H1 (cell line): ENCODE measurements around the gene OTUD5. TPM values are rescaled to one million over a fixed set of nuclear protein-coding genes. Genes with fewer than 3 reads are reported as not detected.

Source experiments
- CTCF ChIA-PET: fragments of 300-600 bp; sonication (Branson Sonifier 250); formaldehyde crosslinking; loops from one replicate; lab custom pipeline; 2021; ENCODE audit not compliant: partially characterized antibody; lab: Charles Lee
- POLR2A ChIA-PET: fragments of 300-600 bp; sonication (Branson Sonifier 250); formaldehyde crosslinking; loops from one replicate; lab custom pipeline; 2021; ENCODE audit warnings: inconsistent platforms; ENCODE audit not compliant: partially characterized antibody; lab: Charles Lee
- DNase-seq, 2 experiments: peaks; one replicate each; pipeline versions ENCODE4 v3.0.0 to v3.0.0-alpha.2; 2010 to 2022; ENCODE audit warnings: low spot score in 2 of 2, low read depth in 1 of 2, mixed read lengths in 1 of 2
- FAIRE-seq: peaks from 2 replicates; lab custom pipeline; 2011; peaks lifted over from hg19 to GRCh38; lab: Jason Lieb, UNC
- H2AFZ ChIP-seq: 2 replicates; pipeline ENCODE4 v1.8.1; 2012; ENCODE audit warnings: low read length, inconsistent platforms
- H2AK5ac ChIP-seq: 2 replicates; pipeline ENCODE4 v1.6.1; 2013; ENCODE audit warnings: low read depth, low read length
- H2BK120ac ChIP-seq: replicated peaks from 2 replicates; pipeline ENCODE3; 2013; ENCODE audit warnings: low read depth, low read length, inconsistent platforms
- H2BK12ac ChIP-seq: 2 replicates; pipeline ENCODE4 v1.6.1; 2013; ENCODE audit warnings: low read depth, low read length
- H2BK15ac ChIP-seq: 2 replicates; pipeline ENCODE4 v1.6.1; 2013; ENCODE audit warnings: low read length
- H2BK20ac ChIP-seq: 2 replicates; pipeline ENCODE4 v1.6.1; 2013; ENCODE audit warnings: low read length
- H2BK5ac ChIP-seq: 2 replicates; pipeline ENCODE4 v1.6.1; 2013; ENCODE audit warnings: low read depth, low read length
- H3K14ac ChIP-seq: 2 replicates; pipeline ENCODE4 v1.6.1; 2013; ENCODE audit warnings: inconsistent platforms; ENCODE audit not compliant: insufficient read length
- H3K18ac ChIP-seq: 2 replicates; pipeline ENCODE4 v1.6.1; 2013; ENCODE audit warnings: low read length; ENCODE audit errors: extremely low read depth
- H3K23ac ChIP-seq: 2 replicates; pipeline ENCODE4 v1.6.1; 2013; ENCODE audit warnings: inconsistent platforms; ENCODE audit not compliant: insufficient read length
- H3K23me2 ChIP-seq: 2 replicates; pipeline ENCODE4 v1.6.1; 2013; ENCODE audit warnings: low read depth, low read length
- H3K27ac ChIP-seq: 2 replicates; pipeline ENCODE4 v1.6.1; 2011; ENCODE audit warnings: low read depth, low read length, inconsistent platforms
- H3K27me3 ChIP-seq, 4 experiments: replicated peaks in 1 of 4; 1 replicate in 1 of 4; 2 replicates in 3 of 4; pipeline versions ENCODE4 v1.6.1 to v1.8.1; 2011 to 2013; ENCODE audit warnings: low read length in 3 of 4, mild to moderate bottlenecking in 3 of 4, inconsistent platforms in 2 of 4, mixed read lengths in 2 of 4, moderate library complexity in 1 of 4; ENCODE audit not compliant: control insufficient read depth in 3 of 4, insufficient read depth in 3 of 4; ENCODE audit errors: extremely low read depth in 1 of 4
- H3K36me3 ChIP-seq, 4 experiments: 2 replicates each; pipeline versions ENCODE4 v1.6.1 to v1.8.1; 2011 to 2013; ENCODE audit warnings: mild to moderate bottlenecking in 4 of 4, low read length in 3 of 4, moderate library complexity in 2 of 4, control low read depth in 1 of 4, inconsistent platforms in 1 of 4; ENCODE audit not compliant: insufficient read depth in 4 of 4, control insufficient read depth in 2 of 4
- H3K4ac ChIP-seq: replicated peaks from 2 replicates; pipeline ENCODE3; 2013; ENCODE audit warnings: low read length, low read depth, mixed read lengths, inconsistent platforms; ENCODE audit not compliant: insufficient read length
- H3K4me1 ChIP-seq, 4 experiments: replicated peaks in 1 of 4; 1 replicate in 1 of 4; 2 replicates in 3 of 4; pipeline versions ENCODE4 v1.6.1 to v1.8.1; 2011 to 2013; ENCODE audit warnings: low read length in 3 of 4, inconsistent platforms in 2 of 4, mixed read lengths in 1 of 4; ENCODE audit not compliant: insufficient read depth in 4 of 4, control insufficient read depth in 3 of 4
- H3K4me2 ChIP-seq, 2 experiments: 2 replicates each; pipeline versions ENCODE4 v1.6.1 to v1.8.1; 2011 to 2013; ENCODE audit warnings: low read depth in 2 of 2, low read length in 2 of 2, control low read depth in 1 of 2, inconsistent platforms in 1 of 2, mild to moderate bottlenecking in 1 of 2; ENCODE audit not compliant: insufficient read depth in 1 of 2
- H3K4me3 ChIP-seq, 4 experiments: fragments of 200-600, 300-600 bp in 1 of 4; sonication (generic), shearing (Covaris generic), sonication (Bioruptor Twin) in 1 of 4; 2 replicates each; pipeline versions ENCODE4 v1.5.1 to v1.8.1; 2011 to 2016; ENCODE audit warnings: low read length in 4 of 4, low read depth in 3 of 4, control low read depth in 2 of 4, inconsistent platforms in 2 of 4, mild to moderate bottlenecking in 2 of 4, mixed read lengths in 1 of 4, moderate library complexity in 1 of 4; ENCODE audit not compliant: insufficient read depth in 2 of 4; ENCODE audit errors: extremely low read depth in 1 of 4
- H3K56ac ChIP-seq: replicated peaks from 2 replicates; pipeline ENCODE3; 2013; ENCODE audit warnings: low read depth, mild to moderate bottlenecking, mixed read lengths, low read length, inconsistent platforms; ENCODE audit not compliant: insufficient read length
- H3K79me1 ChIP-seq: 2 replicates; pipeline ENCODE4 v1.6.1; 2013; ENCODE audit warnings: low read depth, low read length, control low read depth
- H3K79me2 ChIP-seq, 2 experiments: 2 replicates each; pipeline versions ENCODE4 v1.6.1 to v1.8.1; 2012 to 2013; ENCODE audit warnings: low read length in 2 of 2, mild to moderate bottlenecking in 2 of 2, inconsistent platforms in 1 of 2; ENCODE audit not compliant: insufficient read depth in 2 of 2, control insufficient read depth in 1 of 2
- H3K9ac ChIP-seq, 4 experiments: replicated peaks in 1 of 4; 1 replicate in 1 of 4; 2 replicates in 3 of 4; pipeline versions ENCODE4 v1.6.1 to v1.8.1; 2011 to 2013; ENCODE audit warnings: low read depth in 3 of 4, low read length in 3 of 4, control low read depth in 2 of 4, mild to moderate bottlenecking in 2 of 4, moderate library complexity in 2 of 4, inconsistent platforms in 1 of 4; ENCODE audit errors: extremely low read depth in 1 of 4
- H3K9me3 ChIP-seq, 2 experiments: 2 replicates each; pipeline versions ENCODE4 v1.6.1 to v1.8.1; 2012 to 2013; ENCODE audit warnings: mild to moderate bottlenecking in 2 of 2, moderate library complexity in 2 of 2, control low read depth in 1 of 2, inconsistent platforms in 1 of 2, low read depth in 1 of 2, low read length in 1 of 2, mixed read lengths in 1 of 2; ENCODE audit not compliant: insufficient read depth in 2 of 2
- H4K20me1 ChIP-seq, 2 experiments: replicated peaks in 1 of 2; 2 replicates each; pipeline versions ENCODE3 to v1.8.1; 2011 to 2013; ENCODE audit warnings: inconsistent platforms in 2 of 2, low read length in 2 of 2, mild to moderate bottlenecking in 1 of 2; ENCODE audit not compliant: insufficient read depth in 2 of 2, control insufficient read depth in 1 of 2
- H4K5ac ChIP-seq: 2 replicates; pipeline ENCODE4 v1.6.1; 2013; ENCODE audit warnings: low read length, low read depth, mixed read lengths, inconsistent platforms; ENCODE audit not compliant: insufficient read length
- H4K8ac ChIP-seq: 2 replicates; pipeline ENCODE4 v1.8.0; 2013; ENCODE audit warnings: mild to moderate bottlenecking, moderate library complexity, low read length, inconsistent platforms; ENCODE audit not compliant: insufficient read depth; ENCODE audit errors: extremely low read depth
- H4K91ac ChIP-seq: replicated peaks from 2 replicates; pipeline ENCODE3; 2013; ENCODE audit warnings: low read length, mixed read lengths, inconsistent platforms; ENCODE audit not compliant: insufficient read length
- CBX5 ChIP-seq: fragments of 300-800, 300-1000 bp; sonication (generic); IDR thresholded peaks from 2 replicates; pipeline ENCODE4 v1.7.1; 2016; ENCODE audit warnings: antibody characterized with exemption, low read length, low read depth
- CHD1 ChIP-seq: IDR thresholded peaks from 2 replicates; pipeline ENCODE4 v1.6.1; 2012; ENCODE audit warnings: low read depth, low read length, improper control_type of control experiment
- CREB1 ChIP-seq: IDR thresholded peaks from 2 replicates; pipeline ENCODE4 v1.6.1; 2012; ENCODE audit warnings: inconsistent platforms
- GABPA ChIP-seq: IDR thresholded peaks from 2 replicates; pipeline ENCODE4 v1.6.1; 2011; ENCODE audit warnings: mild to moderate bottlenecking, low read length, moderate library complexity, borderline replicate concordance; ENCODE audit not compliant: insufficient read depth
- KDM1A ChIP-seq: fragments of 200-600, 300-600 bp; sonication (generic); IDR thresholded peaks from 2 replicates; pipeline ENCODE4 v1.7.1; 2016; ENCODE audit warnings: mild to moderate bottlenecking, low read length, borderline replicate concordance
- POU5F1 ChIP-seq: IDR thresholded peaks from 2 replicates; pipeline ENCODE4 v1.6.1; 2011; ENCODE audit warnings: low read depth, mild to moderate bottlenecking, low read length, moderate library complexity
- RAD21 ChIP-seq, 2 experiments: IDR thresholded peaks in 1 of 2; conservative IDR thresholded peaks in 1 of 2; 2 replicates each; pipeline ENCODE4 v1.6.1; 2011; ENCODE audit warnings: low read depth in 2 of 2, low read length in 2 of 2, improper control_type of control experiment in 1 of 2, inconsistent platforms in 1 of 2, mild to moderate bottlenecking in 1 of 2, moderate library complexity in 1 of 2
- RNF2 ChIP-seq: fragments of 200-900, 300-1000 bp; sonication (generic); IDR thresholded peaks from 2 replicates; pipeline ENCODE4 v1.7.1; 2016; ENCODE audit warnings: borderline replicate concordance, low read depth, mild to moderate bottlenecking, antibody characterized with exemption, low read length; ENCODE audit not compliant: poor library complexity, severe bottlenecking; ENCODE audit errors: missing control alignments
- SIN3A ChIP-seq, 2 experiments: IDR thresholded peaks in 1 of 2; conservative IDR thresholded peaks in 1 of 2; 2 replicates each; pipeline ENCODE4 v1.6.1; 2011 to 2012; ENCODE audit warnings: low read length in 2 of 2, improper control_type of control experiment in 1 of 2, low read depth in 1 of 2, mild to moderate bottlenecking in 1 of 2
- SP2 ChIP-seq: IDR thresholded peaks from 2 replicates; pipeline ENCODE4 v1.6.1; 2012; ENCODE audit warnings: mild to moderate bottlenecking, low read length, inconsistent platforms
- YY1 ChIP-seq: IDR thresholded peaks from 2 replicates; pipeline ENCODE4 v1.6.1; 2011; ENCODE audit warnings: low read depth, mild to moderate bottlenecking, low read length
- WGBS, 2 experiments: shearing (Covaris generic) in 1 of 2; methylation state at CpG; one replicate each; pipeline versions ENCODE4 v1.1.6 to v1.1.7; 2013 to 2015; ENCODE audit warnings: low lambda C conversion rate in 2 of 2, mixed read lengths in 2 of 2, inconsistent platforms in 1 of 2, low coverage in 1 of 2, missing lambda C conversion rate in 1 of 2; ENCODE audit not compliant: insufficient replicate concordance in 2 of 2, insufficient coverage in 1 of 2, insufficient read length in 1 of 2; ENCODE audit errors: extremely low coverage in 1 of 2, missing lambda C conversion rate in 1 of 2; 5-methylcytosine and 5-hydroxymethylcytosine counted together
- polyA plus RNA-seq, 7 experiments: library from polyadenylated mRNA; depleted of rRNA in 3 of 7; stranded (reverse) in 5 of 7; unstranded in 2 of 7; fragments of >200 nt in 5 of 7; fragments of 200-250 nt in 2 of 7; gene quantifications; 1 replicate in 5 of 7; 2 replicates in 1 of 7; 4 replicates in 1 of 7; pipeline versions ENCODE4 v1.2.1 to v1.2.3, GENCODE V29; 2011 to 2013; ENCODE audit warnings: missing spikeins in 2 of 7, mixed read lengths in 2 of 7
- total RNA-seq: library from RNA; stranded (reverse); fragmentation: NEBNext Ultra II Directional; extraction: Animal tissue kit (Norgen Biotek cat#: 25700); gene quantifications from 2 replicates; pipeline ENCODE4 v1.2.1, GENCODE V29; 2021
- TF ChIP-seq, protein P1 (sequence below): IDR thresholded peaks from 2 replicates; pipeline ENCODE4 v1.6.1; 2012; ENCODE audit warnings: inconsistent platforms

The OTUD5 gene
- total and polyA plus RNA-seq, 2 of the 8 experiments (the other 6 are each of a cell fraction or from before 2014, with no cell fraction given): 46.3 to 53.5 TPM

DNA sequence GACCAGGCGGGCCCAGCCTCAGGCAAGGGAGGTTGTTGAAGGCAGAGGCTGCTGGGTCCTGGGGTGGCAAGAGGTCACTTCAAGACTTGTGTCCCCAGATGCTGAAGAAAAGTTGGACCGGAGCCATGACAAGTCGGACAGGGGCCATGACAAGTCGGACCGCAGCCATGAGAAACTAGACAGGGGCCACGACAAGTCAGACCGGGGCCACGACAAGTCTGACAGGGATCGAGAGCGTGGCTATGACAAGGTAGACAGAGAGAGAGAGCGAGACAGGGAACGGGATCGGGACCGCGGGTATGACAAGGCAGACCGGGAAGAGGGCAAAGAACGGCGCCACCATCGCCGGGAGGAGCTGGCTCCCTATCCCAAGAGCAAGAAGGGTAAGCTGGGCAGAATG lies 55.3 kb downstream of the OTUD5 start:
- Histone ChIP-seq H3K4me1 (peaks cover 0 to 6% (median 0%) of the 10 kb centered on the region in 4 experiments; a peak in 1 of 7 replicates), H4K91ac (no peak overlapping the region), H4K20me1 (peaks cover 0 to 4% of the 10 kb centered on the region in 2 experiments), H3K18ac (no peak overlapping the region), H3K79me2 (peaks cover 0 to 10% of the 10 kb centered on the region in 2 experiments; a peak in 1 of 4 replicates), H2AK5ac (no peak overlapping the region), H2BK20ac (no peak overlapping the region), H3K56ac (no peak overlapping the region), H2BK15ac (no peak overlapping the region), H4K8ac (no peak overlapping the region), H3K14ac (no peak overlapping the region), H3K4me2 (no peak overlapping the region), H3K4ac (no peak overlapping the region), H2BK120ac (no peak overlapping the region), H3K27ac (no peak overlapping the region), H3K23ac (no peak overlapping the region), H3K79me1 (no peaks in the 10 kb centered on the region), H2BK5ac (no peak overlapping the region), H3K9ac (no peak overlapping the region), H3K9me3 (no peaks in the 10 kb centered on the region), H3K23me2 (0 out of 2 replicates have a peak, but pooled peaks cover 2% of the 10 kb centered on the region), H4K5ac (no peak overlapping the region), H3K4me3 (no peak overlapping the region), H2AFZ (no peak overlapping the region), H3K27me3 (no peaks in the 10 kb centered on the region), H2BK12ac (no peak overlapping the region), H3K36me3 (peaks cover 6 to 33% (median 16%) of the 10 kb centered on the region in 4 experiments; a peak in 6 of 8 replicates)
- ChIA-PET POLR2A (interaction anchor here (1.1 to 30.9 kb wide), 4 partner anchors 9 to 32 kb away, joined by 3 to 572 read pairs (median 18); partner anchors contain the start of gene SLC35A2), CTCF (interaction anchor here (0.9 kb wide), 1 partner anchor 38 kb away, joined by 3 read pairs; no protein-coding TSS in a partner anchor)
- WGBS, 2 experiments: 95% methylated on average over 19 of the region's 20 CpGs; no CpG with 5 or more reads in 1 of the 2 experiments
- FAIRE-seq (no peak), DNase-seq (no peak)
- no peak for TF ChIP-seq KDM1A
- TF ChIP-seq POU5F1: no peak
- no peak for TF ChIP-seq SIN3A (conservative IDR thresholded peaks at IDR 0.05 in 1 of 2, IDR thresholded peaks at IDR 0.05 in 1 of 2; ENCODE audit: low read depth in 1 of 2, low read length in 2 of 2)
- TF ChIP-seq RNF2: no peak
- TF ChIP-seq RAD21 (IDR thresholded peaks at IDR 0.05 in 1 of 2, conservative IDR thresholded peaks at IDR 0.05 in 1 of 2; ENCODE audit: low read depth in 2 of 2, low read length in 2 of 2): no peak
- TF ChIP-seq, protein P1, sequence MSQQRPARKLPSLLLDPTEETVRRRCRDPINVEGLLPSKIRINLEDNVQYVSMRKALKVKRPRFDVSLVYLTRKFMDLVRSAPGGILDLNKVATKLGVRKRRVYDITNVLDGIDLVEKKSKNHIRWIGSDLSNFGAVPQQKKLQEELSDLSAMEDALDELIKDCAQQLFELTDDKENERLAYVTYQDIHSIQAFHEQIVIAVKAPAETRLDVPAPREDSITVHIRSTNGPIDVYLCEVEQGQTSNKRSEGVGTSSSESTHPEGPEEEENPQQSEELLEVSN: no peak
- no peak for TF ChIP-seq CBX5
- no peak for TF ChIP-seq SP2
- TF ChIP-seq GABPA: no peak
- TF ChIP-seq CREB1: no peak
- no peak for TF ChIP-seq YY1
- TF ChIP-seq CHD1: no peak
